SK-N-SH (cell line): Measurements from ENCODE around the gene KIF13A. TPM values are rescaled to one million over a fixed set of nuclear protein-coding genes. Genes with fewer than 3 reads are reported as not detected.

ENCODE experiments used
- CTCF ChIA-PET: fragments of 300-600, 350-600 bp; formaldehyde crosslinking; extraction: SDS; loops from one replicate; lab custom pipeline; 2021; lab: Yijun Ruan, JAX
- POLR2A ChIA-PET: fragments of 350-600 bp; sonication (Branson Sonifier 250); formaldehyde crosslinking; extraction: SDS; loops from one replicate; lab custom pipeline; 2020; ENCODE audit warnings: antibody characterized with exemption, inconsistent platforms; lab: Yijun Ruan, JAX
- DNase-seq: peaks from one replicate; pipeline ENCODE4 v3.0.0; 2012
- H2AFZ ChIP-seq: fragments of 200-600 bp; sonication (generic); 2 replicates; pipeline ENCODE4 v1.8.1; 2016; ENCODE audit warnings: antibody characterized with exemption, mild to moderate bottlenecking, low read depth
- H3F3A ChIP-seq: fragments of 200-600 bp; sonication (generic); replicated peaks from 2 replicates; pipeline ENCODE3; 2016; ENCODE audit warnings: antibody characterized with exemption, mild to moderate bottlenecking; ENCODE audit not compliant: insufficient read depth
- H3K27ac ChIP-seq, 2 experiments: fragments of 200-500 bp in 1 of 2; fragments of 200-600 bp in 1 of 2; sonication (Bioruptor generic) in 1 of 2; sonication (generic), shearing (Covaris generic) in 1 of 2; 2 replicates each; pipeline versions ENCODE4 v1.5.1 to v1.6.1; 2014 to 2016; ENCODE audit warnings: low read depth in 2 of 2, inconsistent platforms in 1 of 2, low read length in 1 of 2, mild to moderate bottlenecking in 1 of 2, mixed read lengths in 1 of 2
- H3K27me3 ChIP-seq: fragments of 200-600 bp; sonication (generic), shearing (Covaris generic); 2 replicates; pipeline ENCODE4 v1.6.1; 2016; ENCODE audit warnings: mixed run types; ENCODE audit not compliant: insufficient read depth
- H3K36me3 ChIP-seq, 2 experiments: fragments of 200-500 bp in 1 of 2; fragments of 200-600 bp in 1 of 2; sonication (Bioruptor generic) in 1 of 2; sonication (generic) in 1 of 2; replicated peaks in 1 of 2; 2 replicates each; pipeline versions ENCODE3 to v1.5.1; 2014 to 2016; ENCODE audit warnings: low read length in 1 of 2, mild to moderate bottlenecking in 1 of 2; ENCODE audit not compliant: insufficient read depth in 2 of 2, control insufficient read depth in 1 of 2
- H3K4me1 ChIP-seq, 2 experiments: fragments of 200-500 bp in 1 of 2; fragments of 200-600 bp in 1 of 2; sonication (Bioruptor generic) in 1 of 2; sonication (generic), shearing (Covaris generic) in 1 of 2; 2 replicates each; pipeline versions ENCODE4 v1.5.1 to v1.6.1; 2014 to 2016; ENCODE audit warnings: low read depth in 1 of 2, low read length in 1 of 2, mixed run types in 1 of 2; ENCODE audit not compliant: insufficient read depth in 2 of 2, control insufficient read depth in 1 of 2
- H3K4me2 ChIP-seq: fragments of 200-600 bp; sonication (generic), shearing (Covaris generic); 2 replicates; pipeline ENCODE4 v1.6.1; 2017; ENCODE audit warnings: mixed run types
- H3K4me3 ChIP-seq, 2 experiments: fragments of 200-500 bp in 1 of 2; fragments of 200-600 bp in 1 of 2; sonication (Bioruptor generic) in 1 of 2; sonication (generic), shearing (Covaris generic) in 1 of 2; 2 replicates each; pipeline versions ENCODE4 v1.5.1 to v1.8.1; 2014 to 2016; ENCODE audit warnings: low read depth in 2 of 2, inconsistent platforms in 1 of 2, low read length in 1 of 2, mild to moderate bottlenecking in 1 of 2, mixed read lengths in 1 of 2, moderate library complexity in 1 of 2
- H3K79me2 ChIP-seq: fragments of 200-600 bp; sonication (generic); 2 replicates; pipeline ENCODE4 v1.8.1; 2017; ENCODE audit warnings: mild to moderate bottlenecking; ENCODE audit not compliant: insufficient read depth
- H3K9ac ChIP-seq: fragments of 200-600 bp; sonication (generic); 2 replicates; pipeline ENCODE4 v1.6.1; 2017; ENCODE audit warnings: mixed run types
- H3K9me2 ChIP-seq: fragments of 200-600 bp; sonication (generic); 2 replicates; pipeline ENCODE4 v1.6.1; 2017; ENCODE audit warnings: mixed run types
- H3K9me3 ChIP-seq: fragments of 200-600 bp; sonication (generic); 2 replicates; pipeline ENCODE4 v1.6.1; 2017; ENCODE audit warnings: mixed run types, mild to moderate bottlenecking, moderate library complexity
- H4K20me1 ChIP-seq: fragments of 200-600 bp; sonication (generic); 2 replicates; pipeline ENCODE4 v1.6.1; 2017; ENCODE audit warnings: mild to moderate bottlenecking, mixed run types; ENCODE audit not compliant: insufficient read depth
- CHD2 ChIP-seq: fragments of 150-350 bp; IDR thresholded peaks from 2 replicates; pipeline ENCODE4 v1.6.1; 2018; ENCODE audit warnings: low read length; ENCODE audit not compliant: partially characterized antibody
- ELF1 ChIP-seq: IDR thresholded peaks from 2 replicates; pipeline ENCODE4 v1.4.0; 2012
- EZH2phosphoT487 ChIP-seq: fragments of 200-600 bp; sonication (generic); IDR thresholded peaks from 2 replicates; pipeline ENCODE4 v1.6.1; 2017; ENCODE audit warnings: low read depth, mixed run types, mild to moderate bottlenecking, antibody characterized with exemption, moderate library complexity, borderline replicate concordance
- GATA2 ChIP-seq: sonication (generic); formaldehyde crosslinking; IDR thresholded peaks from 2 replicates; pipeline ENCODE4 v1.5.0; 2020; ENCODE audit warnings: mild to moderate bottlenecking, missing genetic modification reagents
- JUND ChIP-seq: IDR thresholded peaks from 2 replicates; pipeline ENCODE4 v1.4.0; 2012
- MEF2A ChIP-seq: IDR thresholded peaks from 2 replicates; pipeline ENCODE4 v1.4.0; 2012; ENCODE audit warnings: low read depth, borderline replicate concordance
- NFIC ChIP-seq: IDR thresholded peaks from 2 replicates; pipeline ENCODE4 v1.4.0; 2012; ENCODE audit warnings: borderline replicate concordance
- NRF1 ChIP-seq: IDR thresholded peaks from 2 replicates; pipeline ENCODE4 v1.6.1; 2012; ENCODE audit warnings: low read depth, mild to moderate bottlenecking, low read length
- POLR2AphosphoS5 ChIP-seq: IDR thresholded peaks from 2 replicates; pipeline ENCODE4 v1.6.1; 2012; ENCODE audit warnings: low read depth, low read length
- RFX5 ChIP-seq: IDR thresholded peaks from 2 replicates; pipeline ENCODE4 v1.6.1; 2012; ENCODE audit warnings: mild to moderate bottlenecking, improper control_type of control experiment, low read length
- RXRA ChIP-seq: IDR thresholded peaks from 2 replicates; pipeline ENCODE4 v1.4.0; 2012; ENCODE audit warnings: low read depth, mild to moderate bottlenecking, borderline replicate concordance
- TEAD4 ChIP-seq: IDR thresholded peaks from 2 replicates; pipeline ENCODE4 v1.4.0; 2012; ENCODE audit warnings: mild to moderate bottlenecking, borderline replicate concordance; ENCODE audit not compliant: insufficient read depth
- YY1 ChIP-seq: IDR thresholded peaks from 2 replicates; pipeline ENCODE4 v1.4.0; 2012; ENCODE audit warnings: low read depth, mild to moderate bottlenecking
- WGBS: methylation state at CpG from one replicate; pipeline ENCODE4 v1.1.6; 2017; ENCODE audit warnings: low lambda C conversion rate; 5-methylcytosine and 5-hydroxymethylcytosine counted together
- polyA plus RNA-seq, 3 experiments: library from polyadenylated mRNA; depleted of rRNA; stranded (reverse); fragments of >200 nt; gene quantifications; 2 replicates each; pipeline ENCODE4 v1.2.3, GENCODE V29; 2012
- TF ChIP-seq, protein P1 (sequence below): IDR thresholded peaks from 2 replicates; pipeline ENCODE4 v1.4.0; 2012; ENCODE audit warnings: low read depth, borderline replicate concordance
- TF ChIP-seq, protein P2 (sequence below): fragments of 200-600 bp; sonication (generic); IDR thresholded peaks from 2 replicates; pipeline ENCODE4 v1.6.1; 2017; ENCODE audit warnings: antibody characterized with exemption, mild to moderate bottlenecking, moderate library complexity
- TF ChIP-seq, protein P3 (sequence below): IDR thresholded peaks from 2 replicates; pipeline ENCODE4 v1.4.0; 2012; ENCODE audit warnings: low read depth
- TF ChIP-seq, protein P4 (sequence below): fragments of 150-350 bp; IDR thresholded peaks from 2 replicates; pipeline ENCODE4 v1.6.1; 2017; ENCODE audit warnings: antibody characterized with exemption, low read length, low read depth, borderline replicate concordance
- TF ChIP-seq, protein P5 (sequence below): IDR thresholded peaks from 2 replicates; pipeline ENCODE4 v1.6.1; 2012; ENCODE audit warnings: mild to moderate bottlenecking, low read depth, low read length, moderate library complexity

KIF13A gene
- polyA plus RNA-seq, 1 of the 3 experiments (the other 2 are of a cell fraction), result 18.2 TPM

DNA sequence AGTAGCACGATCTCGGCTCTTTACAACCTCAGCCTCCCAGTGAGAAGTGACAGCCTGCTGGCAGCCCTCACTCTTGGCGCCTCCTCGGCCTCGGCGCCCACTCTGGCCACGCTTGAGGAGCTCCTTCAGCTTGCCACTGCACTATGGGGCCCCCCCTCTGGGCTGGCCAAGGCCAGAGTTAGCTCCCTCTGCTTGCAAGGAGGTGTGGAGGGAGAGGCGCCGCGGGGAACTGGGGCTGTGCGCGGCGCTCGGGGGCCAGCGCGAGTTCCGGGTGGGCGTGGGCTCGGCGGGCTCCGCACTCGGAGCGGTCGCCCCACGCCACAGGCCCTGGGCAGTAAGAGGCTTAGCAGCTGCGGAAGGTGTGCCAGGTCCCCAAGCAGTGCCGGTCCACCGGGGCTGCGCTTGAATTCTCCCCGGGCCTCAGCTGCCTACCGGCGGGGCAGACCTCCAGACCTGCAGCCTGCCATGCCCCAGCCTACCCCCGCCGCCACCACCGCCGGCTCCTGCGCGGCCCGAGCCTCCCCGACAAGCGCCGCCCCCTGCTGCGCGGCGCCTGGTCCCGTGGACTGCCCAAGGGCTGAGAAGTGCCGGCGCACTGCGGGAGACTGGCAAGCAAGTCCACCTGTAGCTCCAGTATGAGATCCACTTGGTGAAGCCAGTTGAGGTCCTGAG lies 258.7 kb downstream of the KIF13A start (continued):
- TF ChIP-seq, protein P1, sequence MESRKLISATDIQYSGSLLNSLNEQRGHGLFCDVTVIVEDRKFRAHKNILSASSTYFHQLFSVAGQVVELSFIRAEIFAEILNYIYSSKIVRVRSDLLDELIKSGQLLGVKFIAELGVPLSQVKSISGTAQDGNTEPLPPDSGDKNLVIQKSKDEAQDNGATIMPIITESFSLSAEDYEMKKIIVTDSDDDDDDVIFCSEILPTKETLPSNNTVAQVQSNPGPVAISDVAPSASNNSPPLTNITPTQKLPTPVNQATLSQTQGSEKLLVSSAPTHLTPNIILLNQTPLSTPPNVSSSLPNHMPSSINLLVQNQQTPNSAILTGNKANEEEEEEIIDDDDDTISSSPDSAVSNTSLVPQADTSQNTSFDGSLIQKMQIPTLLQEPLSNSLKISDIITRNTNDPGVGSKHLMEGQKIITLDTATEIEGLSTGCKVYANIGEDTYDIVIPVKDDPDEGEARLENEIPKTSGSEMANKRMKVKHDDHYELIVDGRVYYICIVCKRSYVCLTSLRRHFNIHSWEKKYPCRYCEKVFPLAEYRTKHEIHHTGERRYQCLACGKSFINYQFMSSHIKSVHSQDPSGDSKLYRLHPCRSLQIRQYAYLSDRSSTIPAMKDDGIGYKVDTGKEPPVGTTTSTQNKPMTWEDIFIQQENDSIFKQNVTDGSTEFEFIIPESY, result no peak
- no peak for TF ChIP-seq JUND
- TF ChIP-seq CHD2, result no peak
- no peak for TF ChIP-seq YY1
- TF ChIP-seq ELF1, result no peak
- TF ChIP-seq, protein P2, sequence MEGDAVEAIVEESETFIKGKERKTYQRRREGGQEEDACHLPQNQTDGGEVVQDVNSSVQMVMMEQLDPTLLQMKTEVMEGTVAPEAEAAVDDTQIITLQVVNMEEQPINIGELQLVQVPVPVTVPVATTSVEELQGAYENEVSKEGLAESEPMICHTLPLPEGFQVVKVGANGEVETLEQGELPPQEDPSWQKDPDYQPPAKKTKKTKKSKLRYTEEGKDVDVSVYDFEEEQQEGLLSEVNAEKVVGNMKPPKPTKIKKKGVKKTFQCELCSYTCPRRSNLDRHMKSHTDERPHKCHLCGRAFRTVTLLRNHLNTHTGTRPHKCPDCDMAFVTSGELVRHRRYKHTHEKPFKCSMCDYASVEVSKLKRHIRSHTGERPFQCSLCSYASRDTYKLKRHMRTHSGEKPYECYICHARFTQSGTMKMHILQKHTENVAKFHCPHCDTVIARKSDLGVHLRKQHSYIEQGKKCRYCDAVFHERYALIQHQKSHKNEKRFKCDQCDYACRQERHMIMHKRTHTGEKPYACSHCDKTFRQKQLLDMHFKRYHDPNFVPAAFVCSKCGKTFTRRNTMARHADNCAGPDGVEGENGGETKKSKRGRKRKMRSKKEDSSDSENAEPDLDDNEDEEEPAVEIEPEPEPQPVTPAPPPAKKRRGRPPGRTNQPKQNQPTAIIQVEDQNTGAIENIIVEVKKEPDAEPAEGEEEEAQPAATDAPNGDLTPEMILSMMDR, result no peak
- TF ChIP-seq, protein P3, sequence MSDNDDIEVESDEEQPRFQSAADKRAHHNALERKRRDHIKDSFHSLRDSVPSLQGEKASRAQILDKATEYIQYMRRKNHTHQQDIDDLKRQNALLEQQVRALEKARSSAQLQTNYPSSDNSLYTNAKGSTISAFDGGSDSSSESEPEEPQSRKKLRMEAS, result no peak
- TF ChIP-seq, protein P4, sequence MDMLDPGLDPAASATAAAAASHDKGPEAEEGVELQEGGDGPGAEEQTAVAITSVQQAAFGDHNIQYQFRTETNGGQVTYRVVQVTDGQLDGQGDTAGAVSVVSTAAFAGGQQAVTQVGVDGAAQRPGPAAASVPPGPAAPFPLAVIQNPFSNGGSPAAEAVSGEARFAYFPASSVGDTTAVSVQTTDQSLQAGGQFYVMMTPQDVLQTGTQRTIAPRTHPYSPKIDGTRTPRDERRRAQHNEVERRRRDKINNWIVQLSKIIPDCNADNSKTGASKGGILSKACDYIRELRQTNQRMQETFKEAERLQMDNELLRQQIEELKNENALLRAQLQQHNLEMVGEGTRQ, result no peak
- no peak for TF ChIP-seq EZH2phosphoT487

DNA sequence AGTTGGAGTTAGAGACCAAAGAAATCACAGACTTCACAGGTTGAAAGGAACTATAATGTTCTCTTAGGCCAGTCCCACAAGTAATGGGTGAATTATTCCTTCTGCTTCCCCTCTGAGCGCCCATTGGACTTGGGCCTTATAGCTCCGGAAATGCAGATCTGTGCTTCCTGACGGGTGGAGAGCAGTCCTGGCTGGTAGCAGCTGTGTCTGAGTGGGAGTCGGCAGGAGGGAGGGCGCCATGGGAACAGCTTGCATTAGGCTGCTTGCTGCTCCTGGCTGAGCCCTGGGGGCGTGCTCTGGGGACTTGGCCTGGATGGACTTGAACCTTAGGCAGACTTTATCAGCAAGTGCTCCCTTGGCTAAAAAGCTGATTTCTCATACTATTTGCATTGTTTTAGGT lies 262.4 kb downstream of the KIF13A start:
- CTCF ChIA-PET, result interaction anchor here (1.1 kb wide), 1 partner anchor 141 kb away, joined by 3 read pairs; no protein-coding TSS in a partner anchor
- H3K79me2 ChIP-seq, result no peaks in the 10 kb centered on the region
- H3K4me2 ChIP-seq, result no peak overlapping the region
- H3K27ac ChIP-seq, result no peak overlapping the region
- TF ChIP-seq RXRA, result no peak
- no peak for TF ChIP-seq NRF1
- TF ChIP-seq MEF2A, result no peak
- TF ChIP-seq, protein P5, sequence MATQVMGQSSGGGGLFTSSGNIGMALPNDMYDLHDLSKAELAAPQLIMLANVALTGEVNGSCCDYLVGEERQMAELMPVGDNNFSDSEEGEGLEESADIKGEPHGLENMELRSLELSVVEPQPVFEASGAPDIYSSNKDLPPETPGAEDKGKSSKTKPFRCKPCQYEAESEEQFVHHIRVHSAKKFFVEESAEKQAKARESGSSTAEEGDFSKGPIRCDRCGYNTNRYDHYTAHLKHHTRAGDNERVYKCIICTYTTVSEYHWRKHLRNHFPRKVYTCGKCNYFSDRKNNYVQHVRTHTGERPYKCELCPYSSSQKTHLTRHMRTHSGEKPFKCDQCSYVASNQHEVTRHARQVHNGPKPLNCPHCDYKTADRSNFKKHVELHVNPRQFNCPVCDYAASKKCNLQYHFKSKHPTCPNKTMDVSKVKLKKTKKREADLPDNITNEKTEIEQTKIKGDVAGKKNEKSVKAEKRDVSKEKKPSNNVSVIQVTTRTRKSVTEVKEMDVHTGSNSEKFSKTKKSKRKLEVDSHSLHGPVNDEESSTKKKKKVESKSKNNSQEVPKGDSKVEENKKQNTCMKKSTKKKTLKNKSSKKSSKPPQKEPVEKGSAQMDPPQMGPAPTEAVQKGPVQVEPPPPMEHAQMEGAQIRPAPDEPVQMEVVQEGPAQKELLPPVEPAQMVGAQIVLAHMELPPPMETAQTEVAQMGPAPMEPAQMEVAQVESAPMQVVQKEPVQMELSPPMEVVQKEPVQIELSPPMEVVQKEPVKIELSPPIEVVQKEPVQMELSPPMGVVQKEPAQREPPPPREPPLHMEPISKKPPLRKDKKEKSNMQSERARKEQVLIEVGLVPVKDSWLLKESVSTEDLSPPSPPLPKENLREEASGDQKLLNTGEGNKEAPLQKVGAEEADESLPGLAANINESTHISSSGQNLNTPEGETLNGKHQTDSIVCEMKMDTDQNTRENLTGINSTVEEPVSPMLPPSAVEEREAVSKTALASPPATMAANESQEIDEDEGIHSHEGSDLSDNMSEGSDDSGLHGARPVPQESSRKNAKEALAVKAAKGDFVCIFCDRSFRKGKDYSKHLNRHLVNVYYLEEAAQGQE, result no peak
- TF ChIP-seq, protein P2, result no peak
- TF ChIP-seq NFIC, result no peak
- no peak for TF ChIP-seq POLR2AphosphoS5
- TF ChIP-seq RFX5, result no peak
- TF ChIP-seq, protein P4, result no peak
- TF ChIP-seq GATA2 (CRISPR knock-in tag), result no peak
- no peak for TF ChIP-seq YY1
- TF ChIP-seq TEAD4, result no peak
- TF ChIP-seq, all 33 proteins: peak for 0
- Histone ChIP-seq H3K27me3 (no peaks in the 10 kb centered on the region), H3K36me3 (no peaks in the 10 kb centered on the region), H3K9me3 (no peaks in the 10 kb centered on the region), H3K9ac (no peak overlapping the region), H2AFZ (peak overlapping the region; percentile 70; the same call in 1 of the 2 replicates), H3K4me3 (no peak overlapping the region), H3K4me1 (peaks cover 4 to 7% of the 10 kb centered on the region in 2 experiments; a peak in 2 of 4 replicates), H3K9me2 (no peaks in the 10 kb centered on the region), H3F3A (no peaks in the 10 kb centered on the region), H4K20me1 (no peaks in the 10 kb centered on the region)
- DNase-seq, result peak; percentile 71
- 66% methylated on average over 6 of the region's 6 CpGs for WGBS
- POLR2A ChIA-PET, result interaction anchor here (0.5 to 0.8 kb wide), 2 partner anchors 18 to 324 kb away, joined by 3 to 5 read pairs; partner anchors contain the start of gene NUP153
